HEK293 (cell line): Measurements from ENCODE around the gene NTRK3.

Source experiments
- CTCF ChIA-PET: fragments of 350-600 bp; formaldehyde crosslinking; extraction: SDS; loops from one replicate; lab custom pipeline; 2021; ENCODE audit warnings: antibody characterized with exemption; lab: Yijun Ruan, JAX
- POLR2A ChIA-PET: fragments of 300-600 bp; formaldehyde crosslinking; extraction: SDS; loops from one replicate; lab custom pipeline; 2020; ENCODE audit warnings: antibody characterized with exemption, inconsistent platforms; lab: Yijun Ruan, JAX
- H3K27ac ChIP-seq: fragments of 200-500 bp; sonication (Bioruptor generic); 2 replicates; pipeline ENCODE4 v1.5.1; 2014; ENCODE audit warnings: low read depth, low read length, control low read depth, inconsistent platforms; ENCODE audit errors: extremely low read depth
- H3K36me3 ChIP-seq, 2 experiments: fragments of 200-500 bp in 1 of 2; sonication (Bioruptor generic) in 1 of 2; 1 replicate in 1 of 2; 2 replicates in 1 of 2; pipeline ENCODE4 v1.5.1; 2014 to 2017; ENCODE audit warnings: inconsistent platforms in 2 of 2, low read length in 2 of 2; ENCODE audit not compliant: control insufficient read depth in 2 of 2, insufficient read depth in 1 of 2
- H3K4me1 ChIP-seq: fragments of 200-500 bp; sonication (Bioruptor generic); 2 replicates; pipeline ENCODE4 v1.5.1; 2014; ENCODE audit warnings: mild to moderate bottlenecking, low read length, inconsistent platforms; ENCODE audit not compliant: control insufficient read depth, insufficient read depth
- H3K4me3 ChIP-seq: 2 replicates; pipeline ENCODE4 v1.5.1; 2011; ENCODE audit warnings: low read depth, mild to moderate bottlenecking, control low read depth, low read length, moderate library complexity
- H3K9me3 ChIP-seq: fragments of 200-500 bp; sonication (Bioruptor generic); 2 replicates; pipeline ENCODE4 v1.5.1; 2014; ENCODE audit warnings: low read depth, low read length, inconsistent platforms; ENCODE audit not compliant: control insufficient read depth, insufficient read depth
- BCL11A ChIP-seq: fragments of 450-650 bp; formaldehyde crosslinking; IDR thresholded peaks from 2 replicates; pipeline ENCODE4 v1.5.1; 2016; ENCODE audit warnings: low read depth, missing biosample characterization, missing genetic modification characterization
- FEZF1 ChIP-seq: fragments of 450-650 bp; formaldehyde crosslinking; IDR thresholded peaks from 2 replicates; pipeline ENCODE4 v1.5.1; 2016; ENCODE audit warnings: missing biosample characterization, missing genetic modification characterization
- GLIS2 ChIP-seq: fragments of 450-650 bp; formaldehyde crosslinking; IDR thresholded peaks from 2 replicates; pipeline ENCODE4 v1.5.1; 2016; ENCODE audit warnings: missing biosample characterization, missing genetic modification characterization
- OSR2 ChIP-seq: fragments of 450-650 bp; formaldehyde crosslinking; IDR thresholded peaks from 2 replicates; pipeline ENCODE4 v1.5.1; 2016; ENCODE audit warnings: missing biosample characterization, missing genetic modification characterization
- SP3 ChIP-seq: fragments of 450-650 bp; formaldehyde crosslinking; IDR thresholded peaks from 2 replicates; pipeline ENCODE4 v1.5.1; 2016; ENCODE audit warnings: missing biosample characterization, missing genetic modification characterization
- ZBTB20 ChIP-seq: fragments of 450-650 bp; formaldehyde crosslinking; IDR thresholded peaks from 2 replicates; pipeline ENCODE4 v1.5.1; 2016; ENCODE audit warnings: missing biosample characterization, missing genetic modification characterization
- ZBTB44 ChIP-seq: fragments of 450-650 bp; IDR thresholded peaks from 2 replicates; pipeline ENCODE4 v1.5.1; 2018; ENCODE audit warnings: missing biosample characterization, mild to moderate bottlenecking, missing genetic modification characterization
- ZFHX2 ChIP-seq: fragments of 450-650 bp; formaldehyde crosslinking; conservative IDR thresholded peaks from 2 replicates; pipeline ENCODE4 v1.5.1; 2016; ENCODE audit warnings: missing biosample characterization, missing genetic modification characterization
- ZNF184 ChIP-seq: fragments of 450-650 bp; IDR thresholded peaks from 2 replicates; pipeline ENCODE4 v1.5.1; 2018; ENCODE audit warnings: missing biosample characterization, mild to moderate bottlenecking, missing genetic modification characterization
- ZNF302 ChIP-seq: fragments of 450-650 bp; formaldehyde crosslinking; IDR thresholded peaks from 2 replicates; pipeline ENCODE4 v1.5.1; 2016; ENCODE audit warnings: missing biosample characterization, missing genetic modification characterization, low read depth
- ZNF366 ChIP-seq: fragments of 450-650 bp; formaldehyde crosslinking; conservative IDR thresholded peaks from 2 replicates; pipeline ENCODE4 v1.5.1; 2016; ENCODE audit warnings: missing biosample characterization, missing genetic modification characterization
- ZNF426 ChIP-seq: fragments of 450-650 bp; formaldehyde crosslinking; IDR thresholded peaks from 2 replicates; pipeline ENCODE4 v1.5.1; 2017; ENCODE audit warnings: missing biosample characterization, missing genetic modification characterization, mild to moderate bottlenecking, inconsistent platforms, moderate library complexity
- ZNF514 ChIP-seq: fragments of 450-650 bp; formaldehyde crosslinking; IDR thresholded peaks from 2 replicates; pipeline ENCODE4 v1.5.1; 2016; ENCODE audit warnings: missing biosample characterization, missing genetic modification characterization
- ZNF529 ChIP-seq: fragments of 450-650 bp; formaldehyde crosslinking; IDR thresholded peaks from 2 replicates; pipeline ENCODE4 v1.5.1; 2017; ENCODE audit warnings: missing genetic modification characterization, missing biosample characterization; ENCODE audit not compliant: insufficient replicate concordance
- ZNF544 ChIP-seq: fragments of 450-650 bp; formaldehyde crosslinking; IDR thresholded peaks from 2 replicates; pipeline ENCODE4 v1.5.0; 2017; ENCODE audit warnings: missing biosample characterization, missing genetic modification characterization
- ZNF596 ChIP-seq: fragments of 450-650 bp; IDR thresholded peaks from 2 replicates; pipeline ENCODE4 v1.5.0; 2018; ENCODE audit warnings: missing biosample characterization, mild to moderate bottlenecking, missing genetic modification characterization, moderate library complexity
- ZNF785 ChIP-seq: fragments of 450-650 bp; formaldehyde crosslinking; IDR thresholded peaks from 2 replicates; pipeline ENCODE4 v1.5.1; 2016; ENCODE audit warnings: missing biosample characterization, missing genetic modification characterization
- TF ChIP-seq, protein P1 (sequence below): fragments of 450-650 bp; formaldehyde crosslinking; IDR thresholded peaks from 2 replicates; pipeline ENCODE4 v1.5.1; 2016; ENCODE audit warnings: missing biosample characterization, missing genetic modification characterization
- TF ChIP-seq, protein P2 (sequence below): fragments of 450-650 bp; formaldehyde crosslinking; IDR thresholded peaks from 2 replicates; pipeline ENCODE4 v1.5.1; 2016; ENCODE audit warnings: missing biosample characterization, missing genetic modification characterization

NTRK3 gene

DNA sequence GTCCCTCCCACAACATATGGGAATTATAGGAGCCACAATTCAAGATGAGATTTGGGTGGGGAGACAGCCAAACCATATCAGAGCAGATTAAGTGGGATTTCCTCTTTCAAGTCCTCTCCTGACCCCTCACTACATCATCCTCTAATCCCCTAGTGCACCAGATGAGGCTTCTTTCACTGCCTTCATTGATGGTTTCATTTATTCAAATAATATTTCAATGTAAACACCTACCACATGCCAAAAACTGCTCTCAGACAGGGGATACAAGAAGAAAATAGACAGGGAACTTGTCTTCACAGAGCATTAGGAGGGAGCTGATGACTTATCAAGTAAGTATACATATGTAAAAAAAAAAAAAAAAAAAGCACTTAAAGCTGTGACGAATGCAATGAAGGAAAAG lies 180.2 kb downstream of the NTRK3 start:
- Histone ChIP-seq H3K36me3 (no peaks in the 10 kb centered on the region), H3K4me3 (no peak overlapping the region)
- POLR2A ChIA-PET, result no interaction called here
- TF ChIP-seq ZNF514 (tag by site-specific recombination), result no peak
- no peak for TF ChIP-seq ZNF785 (tag by site-specific recombination)
- TF ChIP-seq, protein P1, sequence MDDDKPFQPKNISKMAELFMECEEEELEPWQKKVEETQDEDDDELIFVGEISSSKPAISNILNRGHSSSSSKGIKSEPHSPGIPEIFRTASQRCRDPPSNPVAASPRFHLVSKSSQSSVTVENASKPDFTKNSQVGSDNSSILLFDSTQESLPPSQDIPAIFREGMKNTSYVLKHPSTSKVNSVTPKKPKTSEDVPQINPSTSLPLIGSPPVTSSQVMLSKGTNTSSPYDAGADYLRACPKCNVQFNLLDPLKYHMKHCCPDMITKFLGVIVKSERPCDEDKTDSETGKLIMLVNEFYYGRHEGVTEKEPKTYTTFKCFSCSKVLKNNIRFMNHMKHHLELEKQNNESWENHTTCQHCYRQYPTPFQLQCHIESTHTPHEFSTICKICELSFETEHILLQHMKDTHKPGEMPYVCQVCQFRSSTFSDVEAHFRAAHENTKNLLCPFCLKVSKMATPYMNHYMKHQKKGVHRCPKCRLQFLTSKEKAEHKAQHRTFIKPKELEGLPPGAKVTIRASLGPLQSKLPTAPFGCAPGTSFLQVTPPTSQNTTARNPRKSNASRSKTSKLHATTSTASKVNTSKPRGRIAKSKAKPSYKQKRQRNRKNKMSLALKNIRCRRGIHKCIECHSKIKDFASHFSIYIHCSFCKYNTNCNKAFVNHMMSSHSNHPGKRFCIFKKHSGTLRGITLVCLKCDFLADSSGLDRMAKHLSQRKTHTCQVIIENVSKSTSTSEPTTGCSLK (tag by site-specific recombination), result no peak
- TF ChIP-seq, all 188 proteins: peak for 0
- CTCF ChIA-PET, result no interaction called here
- H3K9me3 ChIP-seq, result no peaks in the 10 kb centered on the region
- no peak overlapping the region for H3K27ac ChIP-seq
- no peaks in the 10 kb centered on the region for H3K4me1 ChIP-seq

GRCh38 chr15:88075102-88075501 lies 181.4 kb downstream of the NTRK3 start:
- POLR2A ChIA-PET, result no interaction called here
- CTCF ChIA-PET, result no interaction called here
- H3K9me3 ChIP-seq, result no peaks in the 10 kb centered on the region

DNA sequence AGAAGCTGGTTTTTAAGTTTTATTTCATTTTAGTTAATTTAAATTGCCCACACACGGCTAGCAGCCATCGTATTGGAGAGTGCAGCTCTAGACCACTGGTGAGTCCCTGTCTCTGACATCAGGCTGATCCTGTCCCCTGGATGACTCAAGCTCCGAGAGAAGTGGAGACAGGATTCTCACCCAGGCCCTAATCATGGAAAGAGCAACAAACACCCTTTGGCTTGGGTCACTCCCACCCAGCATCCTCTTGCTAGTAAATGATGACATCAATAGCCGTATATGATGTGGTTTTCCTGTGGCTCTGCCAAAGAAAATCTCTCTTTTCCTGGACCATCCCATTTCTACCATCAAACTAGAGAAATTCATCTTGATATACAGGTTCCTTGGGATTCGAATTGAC lies 182.2 kb downstream of the NTRK3 start:
- ChIA-PET POLR2A (no interaction called here), CTCF (interaction anchor here (0.7 kb wide), 1 partner anchor 20 kb away, joined by 4 read pairs; no protein-coding TSS in a partner anchor)

More at GRCh38 chr15:88075102-88075501, 181.4 kb downstream of the NTRK3 start:
- Histone ChIP-seq H3K27ac (no peak overlapping the region), H3K36me3 (no peaks in the 10 kb centered on the region), H3K4me3 (no peak overlapping the region), H3K4me1 (no peaks in the 10 kb centered on the region)
- TF ChIP-seq OSR2 (tag by site-specific recombination) (no peak), ZNF302 (tag by site-specific recombination) (no peak), FEZF1 (no peak)

DNA sequence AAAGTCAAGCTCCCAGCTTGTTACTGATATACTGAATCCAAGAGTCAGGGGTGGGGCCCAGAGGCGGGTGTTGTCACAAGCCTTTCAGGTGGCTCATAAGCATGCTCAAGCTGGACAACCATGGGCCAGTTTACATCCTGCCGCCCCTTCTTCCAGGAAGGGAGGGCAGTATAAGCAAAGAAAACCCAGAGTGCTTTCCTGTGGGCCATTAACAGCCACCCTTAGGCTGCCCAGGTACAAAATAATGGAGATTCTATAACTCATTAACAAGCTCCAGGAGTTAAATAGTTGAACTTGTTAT lies 183.2 kb downstream of the NTRK3 start:
- POLR2A ChIA-PET, result no interaction called here
- CTCF ChIA-PET, result interaction anchor here (0.7 to 1.3 kb wide), 2 partner anchors 45 to 183 kb away, joined by 3 read pairs; partner anchors contain the start of gene NTRK3
- no peak overlapping the region for H3K27ac ChIP-seq
- H3K4me1 ChIP-seq, result no peaks in the 10 kb centered on the region
- TF ChIP-seq GLIS2 (tag by site-specific recombination), result no peak
- TF ChIP-seq ZBTB20, result no peak
- TF ChIP-seq SP3, result no peak
- TF ChIP-seq ZNF184, result no peak
- no peak for TF ChIP-seq BCL11A
- TF ChIP-seq, protein P2, sequence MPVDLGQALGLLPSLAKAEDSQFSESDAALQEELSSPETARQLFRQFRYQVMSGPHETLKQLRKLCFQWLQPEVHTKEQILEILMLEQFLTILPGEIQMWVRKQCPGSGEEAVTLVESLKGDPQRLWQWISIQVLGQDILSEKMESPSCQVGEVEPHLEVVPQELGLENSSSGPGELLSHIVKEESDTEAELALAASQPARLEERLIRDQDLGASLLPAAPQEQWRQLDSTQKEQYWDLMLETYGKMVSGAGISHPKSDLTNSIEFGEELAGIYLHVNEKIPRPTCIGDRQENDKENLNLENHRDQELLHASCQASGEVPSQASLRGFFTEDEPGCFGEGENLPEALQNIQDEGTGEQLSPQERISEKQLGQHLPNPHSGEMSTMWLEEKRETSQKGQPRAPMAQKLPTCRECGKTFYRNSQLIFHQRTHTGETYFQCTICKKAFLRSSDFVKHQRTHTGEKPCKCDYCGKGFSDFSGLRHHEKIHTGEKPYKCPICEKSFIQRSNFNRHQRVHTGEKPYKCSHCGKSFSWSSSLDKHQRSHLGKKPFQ, result no peak
- TF ChIP-seq ZBTB44 (tag by site-specific recombination), result no peak
- no peak for TF ChIP-seq ZFHX2 (tag by site-specific recombination)
- TF ChIP-seq ZNF426 (tag by site-specific recombination), result no peak
- H3K4me3 ChIP-seq, result no peak overlapping the region
- H3K9me3 ChIP-seq, result no peaks in the 10 kb centered on the region
- no peaks in the 10 kb centered on the region for H3K36me3 ChIP-seq

More for the DNA sequence above, 182.2 kb downstream of the NTRK3 start:
- Histone ChIP-seq H3K9me3 (no peaks in the 10 kb centered on the region), H3K27ac (no peak overlapping the region), H3K4me3 (no peak overlapping the region), H3K4me1 (no peaks in the 10 kb centered on the region), H3K36me3 (no peaks in the 10 kb centered on the region)
- no peak for TF ChIP-seq ZNF366
- TF ChIP-seq ZNF596 (tag by site-specific recombination), result no peak
- TF ChIP-seq ZNF529, result no peak
- TF ChIP-seq ZNF544 (tag by site-specific recombination), result no peak
